ENCODE results near the gene VWA5B1. TPM values are rescaled to one million over a fixed set of nuclear protein-coding genes. Genes with fewer than 3 reads are reported as not detected.

VWA5B1 gene
- total and polyA plus RNA-seq, 2 of the 8 experiments (the other 6 are each of a cell fraction or from before 2014, with no cell fraction given): 0.54 to 2.3 TPM

GRCh38 chr1:20302108-20302471 is 11.4 kb downstream of the VWA5B1 start (continued):
- TF ChIP-seq CHD7 (IDR thresholded peaks at IDR 0.05; ENCODE audit: insufficient replicate concordance, low read length) (no peak), NRF1 (IDR thresholded peaks at IDR 0.05; ENCODE audit: low read depth, low read length) (no peak), CREB1 (IDR thresholded peaks at IDR 0.05) (no peak), HDAC6 (IDR thresholded peaks at IDR 0.05; ENCODE audit: low read depth, low read length) (no peak), SRF (IDR thresholded peaks at IDR 0.05; ENCODE audit: low read depth, low read length) (no peak), MAFK (IDR thresholded peaks at IDR 0.05; ENCODE audit: low read depth, low read length) (no peak), TEAD4 (IDR thresholded peaks at IDR 0.05; ENCODE audit: low read depth, low read length) (no peak), ASH2L (IDR thresholded peaks at IDR 0.05; ENCODE audit: low read length) (no peak), PHF8 (conservative IDR thresholded peaks at IDR 0.05; ENCODE audit: low read depth, low read length) (no peak), SP1 (IDR thresholded peaks at IDR 0.05; ENCODE audit: low read depth, low read length) (no peak), RBBP5 (IDR thresholded peaks at IDR 0.05; ENCODE audit: borderline replicate concordance, low read depth, low read length) (no peak), RXRA (IDR thresholded peaks at IDR 0.05; ENCODE audit: insufficient read depth, low read depth, low read length) (no peak)

All from H1 (cell line).